ENCODE measurements around the gene ANGPT4.
"Not testable (repeated sequence)": the region's sequence is repeated elsewhere in the genome, so short reads cannot be mapped to it uniquely, and the experiment has no call there.

ANGPT4 gene

DNA sequence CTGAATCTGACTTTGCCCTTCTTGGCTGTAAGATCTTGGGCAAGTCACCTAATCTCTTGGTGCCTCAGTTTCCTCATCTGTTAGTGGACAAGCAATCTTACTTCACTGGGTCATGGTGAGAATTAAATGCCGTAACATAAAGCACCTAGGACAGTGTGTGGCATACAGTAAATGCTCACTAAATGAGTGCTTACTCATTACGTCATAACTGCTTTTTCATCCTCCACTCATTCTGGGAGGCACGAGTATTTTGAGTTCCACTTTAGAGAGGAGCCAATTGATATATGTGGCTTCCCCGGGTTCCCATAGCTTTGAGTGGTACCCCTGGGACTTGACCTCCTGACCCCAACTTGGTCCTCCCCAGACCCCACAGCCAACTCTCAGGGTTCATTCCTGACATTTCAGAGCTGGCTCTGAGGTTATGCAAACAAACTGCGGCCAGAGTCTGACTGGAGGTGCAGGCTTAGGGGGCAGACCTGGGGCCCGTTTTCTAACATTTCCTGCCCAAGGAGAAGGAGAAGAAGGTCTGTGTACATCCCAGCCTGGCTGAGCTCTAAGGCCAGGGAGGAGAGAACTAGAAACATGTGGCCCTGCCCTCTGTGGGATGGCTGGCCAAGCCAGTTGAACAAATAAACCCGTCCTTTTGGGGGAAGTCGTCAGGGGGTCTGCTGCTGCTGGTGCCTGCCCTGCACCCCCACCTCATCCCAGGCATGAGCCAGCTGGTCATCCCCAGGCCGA is 5.8 kb downstream of the ANGPT4 start:
- TF ChIP-seq, protein P1, sequence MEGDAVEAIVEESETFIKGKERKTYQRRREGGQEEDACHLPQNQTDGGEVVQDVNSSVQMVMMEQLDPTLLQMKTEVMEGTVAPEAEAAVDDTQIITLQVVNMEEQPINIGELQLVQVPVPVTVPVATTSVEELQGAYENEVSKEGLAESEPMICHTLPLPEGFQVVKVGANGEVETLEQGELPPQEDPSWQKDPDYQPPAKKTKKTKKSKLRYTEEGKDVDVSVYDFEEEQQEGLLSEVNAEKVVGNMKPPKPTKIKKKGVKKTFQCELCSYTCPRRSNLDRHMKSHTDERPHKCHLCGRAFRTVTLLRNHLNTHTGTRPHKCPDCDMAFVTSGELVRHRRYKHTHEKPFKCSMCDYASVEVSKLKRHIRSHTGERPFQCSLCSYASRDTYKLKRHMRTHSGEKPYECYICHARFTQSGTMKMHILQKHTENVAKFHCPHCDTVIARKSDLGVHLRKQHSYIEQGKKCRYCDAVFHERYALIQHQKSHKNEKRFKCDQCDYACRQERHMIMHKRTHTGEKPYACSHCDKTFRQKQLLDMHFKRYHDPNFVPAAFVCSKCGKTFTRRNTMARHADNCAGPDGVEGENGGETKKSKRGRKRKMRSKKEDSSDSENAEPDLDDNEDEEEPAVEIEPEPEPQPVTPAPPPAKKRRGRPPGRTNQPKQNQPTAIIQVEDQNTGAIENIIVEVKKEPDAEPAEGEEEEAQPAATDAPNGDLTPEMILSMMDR (IDR thresholded peaks at IDR 0.05; ENCODE audit: control insufficient read depth, extremely low read depth, insufficient read depth), result no peak
- no peak overlapping the region for H3K4me3 ChIP-seq (ENCODE audit: low read depth, low read length)

DNA sequence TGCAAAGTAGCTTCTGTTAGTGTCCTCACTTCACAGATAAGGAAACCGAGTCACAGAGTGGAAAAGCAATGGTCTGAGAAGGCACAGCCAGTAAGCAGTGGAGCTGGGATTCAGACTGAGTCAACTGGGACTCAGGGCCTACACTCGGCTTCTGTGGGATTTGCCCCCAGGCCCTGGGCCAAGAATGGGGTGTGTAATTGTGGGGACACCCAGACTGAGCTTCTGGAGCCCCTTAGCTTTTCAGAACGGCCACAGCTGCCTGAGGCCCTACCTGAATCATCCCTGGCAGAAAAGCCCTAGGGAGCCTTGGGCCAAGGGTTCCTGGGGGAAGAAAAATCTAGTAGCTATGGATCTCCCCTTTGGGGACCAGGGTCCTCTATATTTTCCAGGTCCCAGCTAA is 6.5 kb downstream of the ANGPT4 start:
- no peak for DNase-seq (ENCODE audit: low read depth)
- H3K4me3 ChIP-seq (ENCODE audit: low read depth, low read length), result no peak overlapping the region
- TF ChIP-seq, protein P1 (IDR thresholded peaks at IDR 0.05; ENCODE audit: control insufficient read depth, extremely low read depth, insufficient read depth), result no peak

More for the DNA sequence above, 5.8 kb downstream of the ANGPT4 start:
- DNase-seq (ENCODE audit: low read depth), result no peak

DNA sequence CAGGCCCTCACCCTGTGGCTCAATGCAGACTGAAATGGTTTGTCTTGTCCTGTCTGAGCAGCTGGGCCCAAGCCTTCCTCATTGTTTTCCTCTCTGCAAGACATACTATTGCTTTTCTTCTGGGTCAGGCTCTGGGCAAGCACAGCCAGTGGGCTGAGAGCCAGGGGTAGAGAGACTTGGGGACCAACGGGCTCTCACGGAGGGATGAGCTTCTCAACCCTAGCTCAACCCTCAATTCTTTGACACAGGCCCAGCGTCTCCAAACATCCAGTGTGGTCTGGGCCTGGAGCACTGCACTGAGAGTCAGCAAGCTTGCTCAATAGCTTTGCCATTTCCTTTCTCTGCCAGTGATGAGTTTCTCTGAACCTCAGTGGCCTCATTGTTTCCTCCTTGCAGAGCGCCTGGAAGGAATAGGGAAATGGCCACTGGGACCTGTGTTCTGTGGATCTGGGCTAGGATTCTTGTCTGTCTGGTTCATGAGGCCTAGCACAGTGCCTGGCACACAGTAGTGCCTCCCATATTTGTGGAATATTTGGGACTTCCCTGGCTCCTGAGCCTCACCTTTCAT is 9.3 kb downstream of the ANGPT4 start:
- TF ChIP-seq, protein P1 (IDR thresholded peaks at IDR 0.05; ENCODE audit: control insufficient read depth, extremely low read depth, insufficient read depth), result no peak
- H3K4me3 ChIP-seq (ENCODE audit: low read depth, low read length), result no peak overlapping the region
- no peak for DNase-seq (ENCODE audit: low read depth)

DNA sequence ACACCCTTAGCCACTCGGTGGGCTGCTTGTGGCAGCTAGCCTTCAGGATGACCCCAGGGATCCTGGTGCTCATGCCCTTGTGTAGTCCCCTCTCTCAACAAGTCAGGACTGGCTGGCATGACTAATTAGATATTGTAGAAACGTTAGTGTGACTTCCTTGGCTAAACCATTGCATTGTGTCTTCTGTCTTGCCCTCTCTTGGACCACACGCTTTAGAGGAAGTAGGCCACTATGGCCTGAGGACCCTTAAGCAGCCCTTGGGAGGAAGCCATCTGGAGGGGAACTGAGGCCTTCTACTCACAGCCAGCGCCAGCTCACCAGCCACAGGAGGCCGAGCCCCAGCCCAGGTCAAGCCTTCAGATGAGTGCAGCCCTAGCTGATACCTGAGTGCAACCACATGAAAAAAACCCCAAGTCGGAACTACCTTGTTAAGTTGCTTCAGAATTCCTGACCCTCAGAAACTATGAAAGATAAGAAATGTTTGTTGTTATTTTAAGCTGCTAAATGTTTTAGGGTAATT is 10.1 kb downstream of the ANGPT4 start:
- no peak for DNase-seq (ENCODE audit: low read depth)

DNA sequence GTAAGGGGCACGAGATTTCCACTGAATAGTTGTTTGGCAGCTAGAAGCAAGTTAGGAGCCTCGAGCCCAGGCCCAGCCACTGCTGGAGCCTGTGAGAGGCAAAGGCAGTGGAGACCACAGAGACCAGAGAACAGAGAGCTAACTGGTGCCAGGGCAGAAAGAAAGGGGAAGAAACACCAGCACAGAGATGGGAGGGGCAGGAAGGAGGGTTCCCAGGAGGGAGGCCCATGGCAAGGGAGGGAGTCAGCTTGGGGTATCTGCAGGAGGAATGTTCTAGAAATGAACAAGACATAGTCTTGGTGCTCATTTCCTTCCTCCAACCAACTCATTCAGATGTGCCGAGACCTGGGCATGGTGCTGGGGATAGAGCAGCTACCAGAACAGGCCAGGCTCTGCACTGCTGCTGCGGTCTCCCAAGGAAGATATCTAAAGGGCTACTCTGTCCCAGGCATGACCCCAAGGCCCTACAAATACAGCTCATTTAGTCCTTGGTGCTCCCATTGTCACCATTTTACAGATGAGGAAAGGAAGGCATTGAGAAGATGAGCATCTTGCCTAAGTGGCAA is 10.7 kb downstream of the ANGPT4 start:
- no peak overlapping the region for H3K4me3 ChIP-seq (ENCODE audit: low read depth, low read length)
- DNase-seq (ENCODE audit: low read depth), result no peak
- TF ChIP-seq, protein P1 (IDR thresholded peaks at IDR 0.05; ENCODE audit: control insufficient read depth, extremely low read depth, insufficient read depth), result no peak

More for the DNA sequence above, 10.1 kb downstream of the ANGPT4 start:
- no peak overlapping the region for H3K4me3 ChIP-seq (ENCODE audit: low read depth, low read length)
- TF ChIP-seq, protein P1 (IDR thresholded peaks at IDR 0.05; ENCODE audit: control insufficient read depth, extremely low read depth, insufficient read depth), result no peak

DNA sequence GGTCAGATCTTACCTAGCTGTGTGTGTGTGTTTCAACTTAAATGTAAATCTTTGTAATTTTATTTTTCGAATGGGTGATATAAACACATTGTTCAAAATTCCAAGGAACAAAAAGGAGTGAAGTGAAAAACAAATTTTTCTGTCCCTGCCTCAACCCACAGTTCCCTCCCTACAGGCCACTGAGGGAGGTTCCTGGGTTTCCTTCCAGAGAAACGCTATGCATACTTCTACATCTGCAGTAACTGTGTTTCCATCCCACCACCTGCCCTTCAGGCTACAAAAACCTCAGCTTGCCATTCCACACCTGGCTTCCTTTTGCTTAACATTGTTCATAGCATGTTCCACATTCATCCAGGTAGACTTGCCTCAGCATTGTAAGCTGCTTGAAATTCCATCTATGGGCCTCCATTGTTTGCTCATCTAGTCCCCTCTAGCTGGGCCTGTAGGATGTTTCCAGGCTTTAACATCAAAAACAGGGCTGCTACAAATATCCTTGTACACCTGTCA is 12.0 kb downstream of the ANGPT4 start:
- TF ChIP-seq, protein P1 (IDR thresholded peaks at IDR 0.05; ENCODE audit: control insufficient read depth, extremely low read depth, insufficient read depth), result no peak
- no peak overlapping the region for H3K4me3 ChIP-seq (ENCODE audit: low read depth, low read length)
- no peak for DNase-seq (ENCODE audit: low read depth)

DNA sequence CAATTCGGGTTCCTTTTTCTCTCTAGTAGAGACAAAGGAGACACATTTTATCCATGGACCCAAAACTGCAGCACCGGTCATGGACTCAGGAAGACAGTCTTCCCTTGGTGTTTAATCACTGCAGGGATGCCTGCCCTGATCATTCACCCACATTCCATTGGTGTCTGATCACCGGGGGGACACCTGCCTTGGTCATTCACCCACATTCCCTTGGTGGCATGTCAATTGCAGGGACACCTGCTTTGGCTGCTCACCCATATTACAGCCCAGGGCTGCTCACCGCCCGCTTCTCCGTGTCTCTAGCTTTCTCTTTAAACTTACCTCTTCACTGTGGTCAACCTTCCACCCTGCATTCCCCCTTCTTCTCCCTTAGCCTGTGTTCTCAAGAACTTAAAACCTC is 18.7 kb downstream of the ANGPT4 start:
- DNase-seq (ENCODE audit: low read depth); H3K4me3 ChIP-seq (ENCODE audit: low read depth, low read length): not testable (repeated sequence)
